GM21825 (cell line): ENCODE data around the gene FBXO21.
"Not testable (repeated sequence)": the region's sequence is repeated elsewhere in the genome, so short reads cannot be mapped to it uniquely, and the experiment has no call there.

Source experiments
- ATAC-seq: cut with Tn5 transposase; IDR thresholded peaks from one replicate; pipeline ENCODE4 v1.9.1; 2021; ENCODE audit warnings: mild to moderate bottlenecking, moderate library complexity; ENCODE audit not compliant: unreplicated experiment

The FBXO21 gene

GRCh38 chr12:117109943-117110635 lies 80.2 kb downstream of the FBXO21 start:
- no peak for ATAC-seq

GRCh38 chr12:117105902-117106301 lies 84.4 kb downstream of the FBXO21 start:
- ATAC-seq, result no peak

GRCh38 chr12:117104003-117104402 lies 86.3 kb downstream of the FBXO21 start:
- ATAC-seq, result not testable (repeated sequence)

- no peak for ATAC-seq
Measured at GRCh38 chr12:117102800-117103181, 87.5 kb downstream of the FBXO21 start.

- no peak for ATAC-seq
Measured at GRCh38 chr12:117101953-117102799, 88.1 kb downstream of the FBXO21 start.

GRCh38 chr12:117100851-117101673 lies 89.2 kb downstream of the FBXO21 start:
- ATAC-seq, result no peak

GRCh38 chr12:117100251-117100650 lies 90.0 kb downstream of the FBXO21 start:
- no peak for ATAC-seq

- peak; percentile 41 for ATAC-seq
Measured at GRCh38 chr12:117098361-117099217, 91.7 kb downstream of the FBXO21 start.

GRCh38 chr12:117098024-117098360 lies 92.3 kb downstream of the FBXO21 start:
- no peak for ATAC-seq

GRCh38 chr12:117097159-117097558 lies 93.1 kb downstream of the FBXO21 start:
- no peak for ATAC-seq

- no peak for ATAC-seq
Measured at GRCh38 chr12:117096501-117097042, 93.7 kb downstream of the FBXO21 start.

GRCh38 chr12:117095191-117095590 lies 95.1 kb downstream of the FBXO21 start:
- not testable (repeated sequence) for ATAC-seq

GRCh38 chr12:117093918-117094630 lies 96.2 kb downstream of the FBXO21 start:
- ATAC-seq, result no peak

GRCh38 chr12:117093431-117093830 lies 96.8 kb downstream of the FBXO21 start:
- no peak for ATAC-seq

GRCh38 chr12:117092886-117093285 lies 97.4 kb downstream of the FBXO21 start:
- ATAC-seq, result no peak

- ATAC-seq, result no peak
Measured at GRCh38 chr12:117092511-117092780, 97.8 kb downstream of the FBXO21 start.
